HepG2 (cell line): ENCODE results near the gene MRI1. TPM values are rescaled to one million over a fixed set of nuclear protein-coding genes. Genes with fewer than 3 reads are reported as not detected.

ENCODE experiments used
- AHR ChIP-seq: IDR thresholded peaks from 2 replicates; pipeline ENCODE4 v1.6.1; 2018; ENCODE audit warnings: missing genetic modification reagents, missing compliant biosample characterization
- CENPT ChIP-seq: sonication (generic); formaldehyde crosslinking; IDR thresholded peaks from 2 replicates; pipeline ENCODE4 v1.8.0; 2022; ENCODE audit warnings: low read depth, mild to moderate bottlenecking, moderate library complexity, missing genetic modification reagents
- ELF1 ChIP-seq: sonication (generic); formaldehyde crosslinking; IDR thresholded peaks from 2 replicates; pipeline ENCODE4 v1.4.0; 2020; ENCODE audit warnings: missing genetic modification reagents
- GMEB1 ChIP-seq: sonication (generic); formaldehyde crosslinking; IDR thresholded peaks from 2 replicates; pipeline ENCODE4 v1.5.1; 2020; ENCODE audit warnings: missing genetic modification reagents, mild to moderate bottlenecking, borderline replicate concordance
- IRF1 ChIP-seq: sonication (generic); formaldehyde crosslinking; IDR thresholded peaks from 2 replicates; pipeline ENCODE4 v1.4.0; 2020; ENCODE audit warnings: low read depth, mild to moderate bottlenecking, missing genetic modification reagents
- MYNN ChIP-seq: sonication (generic); formaldehyde crosslinking; IDR thresholded peaks from 2 replicates; pipeline ENCODE4 v1.4.0; 2020; ENCODE audit warnings: mild to moderate bottlenecking, low read depth, missing genetic modification reagents
- PAX8 ChIP-seq: sonication (generic); formaldehyde crosslinking; IDR thresholded peaks from 2 replicates; pipeline ENCODE4 v1.8.0; 2022; ENCODE audit warnings: mild to moderate bottlenecking, missing genetic modification reagents, borderline replicate concordance
- RARA ChIP-seq: IDR thresholded peaks from 2 replicates; pipeline ENCODE4 v1.6.1; 2016; ENCODE audit warnings: missing genetic modification reagents, missing compliant biosample characterization
- SIN3B ChIP-seq: fragments of 150-350 bp; IDR thresholded peaks from 2 replicates; pipeline ENCODE4 v1.6.1; 2014; ENCODE audit warnings: low read length
- SIX4 ChIP-seq: sonication (generic); formaldehyde crosslinking; IDR thresholded peaks from 2 replicates; pipeline ENCODE4 v1.4.0; 2020; ENCODE audit warnings: missing genetic modification reagents
- ZBTB21 ChIP-seq: sonication (generic); formaldehyde crosslinking; IDR thresholded peaks from 2 replicates; pipeline ENCODE4 v1.4.0; 2020; ENCODE audit warnings: missing genetic modification reagents
- ZFP82 ChIP-seq: sonication (generic); formaldehyde crosslinking; IDR thresholded peaks from 2 replicates; pipeline ENCODE4 v1.5.1; 2020; ENCODE audit warnings: mild to moderate bottlenecking, missing genetic modification reagents, borderline replicate concordance
- ZNF549 ChIP-seq: sonication (generic); formaldehyde crosslinking; IDR thresholded peaks from 2 replicates; pipeline ENCODE4 v1.5.0; 2020; ENCODE audit warnings: missing genetic modification reagents
- ZNF7 ChIP-seq: IDR thresholded peaks from 2 replicates; pipeline ENCODE4 v1.6.1; 2016; ENCODE audit warnings: missing biosample characterization, missing genetic modification reagents
- ZZZ3 ChIP-seq: sonication (generic); formaldehyde crosslinking; IDR thresholded peaks from 2 replicates; pipeline ENCODE4 v1.4.0; 2020; ENCODE audit warnings: missing genetic modification reagents, mild to moderate bottlenecking, borderline replicate concordance
- polyA plus RNA-seq, 8 experiments: library from polyadenylated mRNA; depleted of rRNA in 3 of 8; stranded (reverse) in 7 of 8; unstranded in 1 of 8; fragments of >200 nt; fragmentation: Illumina TruSeq in 4 of 8; extraction: Trizol in 4 of 8; gene quantifications; 2 replicates each; pipeline versions ENCODE4 v1.2.1 to v1.2.3, GENCODE V29; 2011 to 2016; ENCODE audit warnings: low read depth in 4 of 8, missing spikeins in 1 of 8, mixed read lengths in 1 of 8; ENCODE audit not compliant: insufficient read depth in 1 of 8
- total RNA-seq, 5 experiments: library from RNA; depleted of rRNA; stranded (reverse); fragments of >200 nt; fragmentation: Illumina TruSeq; extraction: Trizol; gene quantifications; 2 replicates each; pipeline ENCODE4 v1.2.3, GENCODE V29; 2016; ENCODE audit warnings: low read depth in 1 of 5
- TF ChIP-seq, protein P1 (sequence below): sonication (generic); formaldehyde crosslinking; IDR thresholded peaks from 2 replicates; pipeline ENCODE4 v1.8.1; 2023; ENCODE audit warnings: missing genetic modification reagents, mild to moderate bottlenecking, borderline replicate concordance
- TF ChIP-seq, protein P2 (sequence below): sonication (generic); formaldehyde crosslinking; IDR thresholded peaks from 2 replicates; pipeline ENCODE4 v1.5.0; 2020; ENCODE audit warnings: mild to moderate bottlenecking, missing genetic modification reagents, borderline replicate concordance
- TF ChIP-seq, protein P3 (sequence below): sonication (generic); formaldehyde crosslinking; IDR thresholded peaks from 2 replicates; pipeline ENCODE4 v1.8.0; 2022; ENCODE audit warnings: mild to moderate bottlenecking, missing genetic modification reagents; ENCODE audit not compliant: insufficient replicate concordance
- TF ChIP-seq, protein P4 (sequence below): sonication (generic); formaldehyde crosslinking; IDR thresholded peaks from 2 replicates; pipeline ENCODE4 v1.4.0; 2020; ENCODE audit warnings: missing genetic modification reagents

The MRI1 gene
- total and polyA plus RNA-seq, 2 of the 13 experiments (the other 11 are each of a cell fraction or from before 2014, with no cell fraction given) = 20.1 to 20.6 TPM

GRCh38 chr19:13731147-13731964, 33.0 kb upstream of the MRI1 start (continued):
- TF ChIP-seq SIX4 (CRISPR knock-in tag) = no peak
- TF ChIP-seq PAX8 = no peak
- no peak for TF ChIP-seq AHR (CRISPR knock-in tag)
- 0 out of 2 replicates have a peak, but pooled peaks have one; percentile 21 for TF ChIP-seq SIN3B
- no peak for TF ChIP-seq ZFP82 (CRISPR knock-in tag)
- TF ChIP-seq, protein P1, sequence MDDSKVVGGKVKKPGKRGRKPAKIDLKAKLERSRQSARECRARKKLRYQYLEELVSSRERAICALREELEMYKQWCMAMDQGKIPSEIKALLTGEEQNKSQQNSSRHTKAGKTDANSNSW (CRISPR knock-in tag) = no peak
- TF ChIP-seq, protein P2, sequence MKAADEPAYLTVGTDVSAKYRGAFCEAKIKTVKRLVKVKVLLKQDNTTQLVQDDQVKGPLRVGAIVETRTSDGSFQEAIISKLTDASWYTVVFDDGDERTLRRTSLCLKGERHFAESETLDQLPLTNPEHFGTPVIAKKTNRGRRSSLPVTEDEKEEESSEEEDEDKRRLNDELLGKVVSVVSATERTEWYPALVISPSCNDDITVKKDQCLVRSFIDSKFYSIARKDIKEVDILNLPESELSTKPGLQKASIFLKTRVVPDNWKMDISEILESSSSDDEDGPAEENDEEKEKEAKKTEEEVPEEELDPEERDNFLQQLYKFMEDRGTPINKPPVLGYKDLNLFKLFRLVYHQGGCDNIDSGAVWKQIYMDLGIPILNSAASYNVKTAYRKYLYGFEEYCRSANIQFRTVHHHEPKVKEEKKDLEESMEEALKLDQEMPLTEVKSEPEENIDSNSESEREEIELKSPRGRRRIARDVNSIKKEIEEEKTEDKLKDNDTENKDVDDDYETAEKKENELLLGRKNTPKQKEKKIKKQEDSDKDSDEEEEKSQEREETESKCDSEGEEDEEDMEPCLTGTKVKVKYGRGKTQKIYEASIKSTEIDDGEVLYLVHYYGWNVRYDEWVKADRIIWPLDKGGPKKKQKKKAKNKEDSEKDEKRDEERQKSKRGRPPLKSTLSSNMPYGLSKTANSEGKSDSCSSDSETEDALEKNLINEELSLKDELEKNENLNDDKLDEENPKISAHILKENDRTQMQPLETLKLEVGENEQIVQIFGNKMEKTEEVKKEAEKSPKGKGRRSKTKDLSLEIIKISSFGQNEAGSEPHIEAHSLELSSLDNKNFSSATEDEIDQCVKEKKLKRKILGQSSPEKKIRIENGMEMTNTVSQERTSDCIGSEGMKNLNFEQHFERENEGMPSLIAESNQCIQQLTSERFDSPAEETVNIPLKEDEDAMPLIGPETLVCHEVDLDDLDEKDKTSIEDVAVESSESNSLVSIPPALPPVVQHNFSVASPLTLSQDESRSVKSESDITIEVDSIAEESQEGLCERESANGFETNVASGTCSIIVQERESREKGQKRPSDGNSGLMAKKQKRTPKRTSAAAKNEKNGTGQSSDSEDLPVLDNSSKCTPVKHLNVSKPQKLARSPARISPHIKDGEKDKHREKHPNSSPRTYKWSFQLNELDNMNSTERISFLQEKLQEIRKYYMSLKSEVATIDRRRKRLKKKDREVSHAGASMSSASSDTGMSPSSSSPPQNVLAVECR (CRISPR knock-in tag) = peak; percentile 51; the same call in 1 of the 2 replicates
- TF ChIP-seq RARA (CRISPR knock-in tag) = no peak
- no peak; the same call in 1 of the 2 replicates for TF ChIP-seq MYNN (CRISPR knock-in tag)
- no peak for TF ChIP-seq CENPT (CRISPR knock-in tag)
- no peak for TF ChIP-seq ELF1 (CRISPR knock-in tag)
- no peak for TF ChIP-seq IRF1 (CRISPR knock-in tag)
- TF ChIP-seq, protein P3, sequence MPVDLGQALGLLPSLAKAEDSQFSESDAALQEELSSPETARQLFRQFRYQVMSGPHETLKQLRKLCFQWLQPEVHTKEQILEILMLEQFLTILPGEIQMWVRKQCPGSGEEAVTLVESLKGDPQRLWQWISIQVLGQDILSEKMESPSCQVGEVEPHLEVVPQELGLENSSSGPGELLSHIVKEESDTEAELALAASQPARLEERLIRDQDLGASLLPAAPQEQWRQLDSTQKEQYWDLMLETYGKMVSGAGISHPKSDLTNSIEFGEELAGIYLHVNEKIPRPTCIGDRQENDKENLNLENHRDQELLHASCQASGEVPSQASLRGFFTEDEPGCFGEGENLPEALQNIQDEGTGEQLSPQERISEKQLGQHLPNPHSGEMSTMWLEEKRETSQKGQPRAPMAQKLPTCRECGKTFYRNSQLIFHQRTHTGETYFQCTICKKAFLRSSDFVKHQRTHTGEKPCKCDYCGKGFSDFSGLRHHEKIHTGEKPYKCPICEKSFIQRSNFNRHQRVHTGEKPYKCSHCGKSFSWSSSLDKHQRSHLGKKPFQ = peak; percentile 38
- TF ChIP-seq, protein P4, sequence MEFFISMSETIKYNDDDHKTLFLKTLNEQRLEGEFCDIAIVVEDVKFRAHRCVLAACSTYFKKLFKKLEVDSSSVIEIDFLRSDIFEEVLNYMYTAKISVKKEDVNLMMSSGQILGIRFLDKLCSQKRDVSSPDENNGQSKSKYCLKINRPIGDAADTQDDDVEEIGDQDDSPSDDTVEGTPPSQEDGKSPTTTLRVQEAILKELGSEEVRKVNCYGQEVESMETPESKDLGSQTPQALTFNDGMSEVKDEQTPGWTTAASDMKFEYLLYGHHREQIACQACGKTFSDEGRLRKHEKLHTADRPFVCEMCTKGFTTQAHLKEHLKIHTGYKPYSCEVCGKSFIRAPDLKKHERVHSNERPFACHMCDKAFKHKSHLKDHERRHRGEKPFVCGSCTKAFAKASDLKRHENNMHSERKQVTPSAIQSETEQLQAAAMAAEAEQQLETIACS (CRISPR knock-in tag) = no peak
- no peak for TF ChIP-seq ZZZ3 (CRISPR knock-in tag)
- TF ChIP-seq ZNF549 (CRISPR knock-in tag) = no peak
- TF ChIP-seq GMEB1 (CRISPR knock-in tag) = peak; percentile 41; the same call in 1 of the 2 replicates
- no peak for TF ChIP-seq ZNF7 (CRISPR knock-in tag)
- no peak for TF ChIP-seq ZBTB21 (CRISPR knock-in tag)
